H9 (cell line): ENCODE results near the gene TLX1. TPM values are rescaled to one million over a fixed set of nuclear protein-coding genes. Genes with fewer than 3 reads are reported as not detected.

Experiments used
- DNase-seq: peaks from one replicate; pipeline ENCODE4 v3.0.0-alpha.2; 2017
- H2AFZ ChIP-seq: one replicate; pipeline ENCODE4 v1.6.1; 2013; ENCODE audit warnings: mild to moderate bottlenecking, low read length, control low read depth, moderate library complexity
- H2AK5ac ChIP-seq: 2 replicates; pipeline ENCODE4 v1.6.1; 2013; ENCODE audit warnings: low read length, control low read depth, mixed read lengths; ENCODE audit not compliant: insufficient read length
- H2BK120ac ChIP-seq: one replicate; pipeline ENCODE4 v1.6.1; 2013; ENCODE audit warnings: low read depth, mild to moderate bottlenecking, low read length, control low read depth, inconsistent platforms; ENCODE audit not compliant: poor library complexity, severe bottlenecking
- H2BK12ac ChIP-seq: 2 replicates; pipeline ENCODE4 v1.6.1; 2013; ENCODE audit warnings: low read length, control low read depth, mixed read lengths, low read depth; ENCODE audit not compliant: insufficient read length
- H2BK15ac ChIP-seq: 2 replicates; pipeline ENCODE4 v1.6.1; 2013; ENCODE audit warnings: low read depth, low read length, control low read depth
- H2BK20ac ChIP-seq: one replicate; pipeline ENCODE4 v1.6.1; 2013; ENCODE audit warnings: low read depth, mild to moderate bottlenecking, low read length, control low read depth, inconsistent platforms; ENCODE audit not compliant: poor library complexity, severe bottlenecking
- H2BK5ac ChIP-seq: 2 replicates; pipeline ENCODE4 v1.6.1; 2013; ENCODE audit warnings: low read length, control low read depth, mixed read lengths; ENCODE audit not compliant: insufficient read length
- H3K14ac ChIP-seq: 2 replicates; pipeline ENCODE4 v1.6.1; 2013; ENCODE audit warnings: low read length, control low read depth; ENCODE audit not compliant: insufficient read depth
- H3K18ac ChIP-seq: 2 replicates; pipeline ENCODE4 v1.6.1; 2013; ENCODE audit warnings: low read depth, mild to moderate bottlenecking, mixed read lengths, low read length, control low read depth; ENCODE audit not compliant: insufficient read length
- H3K23ac ChIP-seq: 2 replicates; pipeline ENCODE4 v1.6.1; 2013; ENCODE audit warnings: low read length, control low read depth, mixed read lengths, low read depth; ENCODE audit not compliant: insufficient read length
- H3K23me2 ChIP-seq: 2 replicates; pipeline ENCODE4 v1.6.1; 2013; ENCODE audit warnings: low read depth, mild to moderate bottlenecking, mixed read lengths, low read length, control low read depth; ENCODE audit not compliant: insufficient read length, poor library complexity, severe bottlenecking
- H3K27ac ChIP-seq: 2 replicates; pipeline ENCODE4 v1.5.1; 2013; ENCODE audit warnings: low read length, control low read depth, mixed read lengths, low read depth; ENCODE audit not compliant: insufficient read length
- H3K27me3 ChIP-seq: 2 replicates; pipeline ENCODE4 v1.6.1; 2013; ENCODE audit warnings: low read length, control low read depth, inconsistent platforms; ENCODE audit not compliant: insufficient read depth
- H3K4ac ChIP-seq: 2 replicates; pipeline ENCODE4 v1.6.1; 2013; ENCODE audit warnings: low read depth, mild to moderate bottlenecking, control low read depth, inconsistent platforms, low read length, moderate library complexity
- H3K4me1 ChIP-seq: 2 replicates; pipeline ENCODE4 v1.6.1; 2013; ENCODE audit warnings: low read length, control low read depth, inconsistent platforms; ENCODE audit not compliant: insufficient read depth
- H3K4me2 ChIP-seq: 2 replicates; pipeline ENCODE4 v1.6.1; 2013; ENCODE audit warnings: low read length, control low read depth, mixed read lengths; ENCODE audit not compliant: insufficient read length, insufficient read depth
- H3K56ac ChIP-seq: 2 replicates; pipeline ENCODE4 v1.6.1; 2013; ENCODE audit warnings: low read depth, mild to moderate bottlenecking, mixed read lengths, low read length, control low read depth; ENCODE audit not compliant: insufficient read length
- H3K79me1 ChIP-seq: 2 replicates; pipeline ENCODE4 v1.6.1; 2013; ENCODE audit warnings: low read depth, mild to moderate bottlenecking, moderate library complexity, low read length, control low read depth, inconsistent platforms; ENCODE audit not compliant: insufficient read depth, poor library complexity, severe bottlenecking
- H3K79me2 ChIP-seq: 2 replicates; pipeline ENCODE4 v1.6.1; 2013; ENCODE audit warnings: low read length, control low read depth, inconsistent platforms; ENCODE audit not compliant: insufficient read depth
- H3K9ac ChIP-seq: 2 replicates; pipeline ENCODE4 v1.6.1; 2013; ENCODE audit warnings: low read length, control low read depth, mixed read lengths; ENCODE audit not compliant: insufficient read length; ENCODE audit errors: extremely low read depth
- H3K9me3 ChIP-seq: one replicate; pipeline ENCODE4 v1.6.1; 2013; ENCODE audit warnings: low read depth, low read length, inconsistent platforms; ENCODE audit not compliant: control insufficient read depth
- H3T11ph ChIP-seq: one replicate; pipeline ENCODE4 v1.6.1; 2013; ENCODE audit warnings: mild to moderate bottlenecking, low read length, control low read depth, inconsistent platforms
- H4K20me1 ChIP-seq: one replicate; pipeline ENCODE4 v1.6.1; 2013; ENCODE audit not compliant: control insufficient read depth, insufficient read length, insufficient read depth
- H4K5ac ChIP-seq: 2 replicates; pipeline ENCODE4 v1.6.1; 2013; ENCODE audit warnings: low read depth, mild to moderate bottlenecking, mixed read lengths, low read length, control low read depth; ENCODE audit not compliant: insufficient read length
- H4K8ac ChIP-seq: replicated peaks from 2 replicates; pipeline ENCODE4 v1.6.1; 2013; ENCODE audit warnings: low read length, control low read depth, mixed read lengths, low read depth; ENCODE audit not compliant: insufficient read length
- H4K91ac ChIP-seq: 2 replicates; pipeline ENCODE4 v1.6.1; 2013; ENCODE audit warnings: low read depth, mild to moderate bottlenecking, moderate library complexity, mixed read lengths, low read length, control low read depth; ENCODE audit not compliant: insufficient read length
- H3K27ac Mint-ChIP-seq, 3 experiments: 2 replicates in 2 of 3; 3 replicates in 1 of 3; pipeline ENCODE4 v1.8.0; 2020 to 2021; ENCODE audit warnings: mixed read lengths in 3 of 3, mild to moderate bottlenecking in 1 of 3, moderate library complexity in 1 of 3
- H3K27me3 Mint-ChIP-seq: 2 replicates; pipeline ENCODE4 v1.8.0; 2021; ENCODE audit warnings: low read depth, mild to moderate bottlenecking, moderate library complexity, mixed read lengths
- H3K36me3 Mint-ChIP-seq, 3 experiments: 2 replicates in 2 of 3; 3 replicates in 1 of 3; pipeline ENCODE4 v1.8.0; 2020 to 2021; ENCODE audit warnings: low read depth in 3 of 3, mixed read lengths in 3 of 3; ENCODE audit not compliant: insufficient read depth in 1 of 3
- H3K4me1 Mint-ChIP-seq, 2 experiments: 2 replicates each; pipeline ENCODE4 v1.8.0; 2020; ENCODE audit warnings: mixed read lengths in 2 of 2
- H3K4me3 Mint-ChIP-seq, 2 experiments: 2 replicates in 1 of 2; 3 replicates in 1 of 2; pipeline ENCODE4 v1.8.0; 2020 to 2021; ENCODE audit warnings: mild to moderate bottlenecking in 2 of 2, mixed read lengths in 2 of 2, moderate library complexity in 1 of 2
- H3K9me3 Mint-ChIP-seq, 2 experiments: 2 replicates in 1 of 2; 3 replicates in 1 of 2; pipeline ENCODE4 v1.8.0; 2020; ENCODE audit warnings: mild to moderate bottlenecking in 2 of 2, mixed read lengths in 2 of 2, moderate library complexity in 1 of 2
- CTCF ChIP-seq: fragments of 200-600 bp; sonication (generic); conservative IDR thresholded peaks from 3 replicates; pipeline ENCODE4 v1.8.0; 2021; ENCODE audit warnings: antibody characterized with exemption, mild to moderate bottlenecking
- WGBS: extraction: QIAGEN DNeasy Blood & Tissue Kit; methylation state at CpG from one replicate; pipeline ENCODE4 v1.1.7; 2013; ENCODE audit warnings: missing lambda C conversion rate, low lambda C conversion rate, mixed read lengths; ENCODE audit not compliant: insufficient read length; ENCODE audit errors: extremely low coverage; 5-methylcytosine and 5-hydroxymethylcytosine counted together
- total RNA-seq: library from RNA; stranded (reverse); gene quantifications from 2 replicates; pipeline ENCODE4 v1.2.1, GENCODE V29; 2021

TLX1 gene
- total RNA-seq, 1 experiment from 2014 or later = not detected

- Histone ChIP-seq H3K4me1 (no peaks in the 10 kb centered on the region), H2BK120ac (no peak overlapping the region), H4K5ac (no peak overlapping the region), H3K27ac (no peak overlapping the region), H2AFZ (no peak overlapping the region), H2BK5ac (no peak overlapping the region), H3K23ac (no peak overlapping the region), H3K4me2 (no peak overlapping the region), H4K20me1 (no peaks in the 10 kb centered on the region), H3K79me2 (no peaks in the 10 kb centered on the region), H3K23me2 (no peaks in the 10 kb centered on the region), H3T11ph (no peak overlapping the region), H3K79me1 (no peaks in the 10 kb centered on the region), H2BK15ac (no peak overlapping the region), H3K18ac (no peak overlapping the region), H3K14ac (no peak overlapping the region), H3K4ac (no peak overlapping the region), H3K9ac (no peak overlapping the region), H4K91ac (no peak overlapping the region), H3K56ac (no peak overlapping the region), H2BK12ac (no peak overlapping the region), H2BK20ac (no peak overlapping the region), H3K27me3 (peaks cover 99% of the 10 kb centered on the region), H3K9me3 (no peaks in the 10 kb centered on the region), H2AK5ac (no peak overlapping the region), H4K8ac (no peak overlapping the region)
- Mint-ChIP-seq H3K27me3 (peaks cover 100% of the 10 kb centered on the region), H3K27ac (no peak overlapping the region; a peak in 1 of 7 replicates), H3K4me3 (peak overlapping the region in 1 of 2 experiments; percentile 17; a peak in 1 of 5 replicates), H3K9me3 (peaks cover 5 to 9% of the 10 kb centered on the region in 2 experiments; a peak in 3 of 5 replicates), H3K4me1 (peaks cover 12 to 26% of the 10 kb centered on the region in 2 experiments), H3K36me3 (no peaks in the 10 kb centered on the region; a peak in 3 of 7 replicates)
- DNase-seq = no peak
- WGBS = no CpG with 5 or more reads among the region's 8 CpGs
- TF ChIP-seq CTCF = no peak
These were observed 7.8 kb downstream of the TLX1 start for GRCh38 chr10:101138788-101139420.
